ENCODE data around the gene TMEM123. TPM values are rescaled to one million over a fixed set of nuclear protein-coding genes. Genes with fewer than 3 reads are reported as not detected.

Gene TMEM123
- total and polyA plus RNA-seq, 2 of the 8 experiments (the other 6 are each of a cell fraction or from before 2014, with no cell fraction given): 75.5 to 80.1 TPM

- Histone ChIP-seq H3K4ac (replicated peaks; ENCODE audit: insufficient read length, low read depth, low read length) (no peak overlapping the region), H3K4me3 (ENCODE audit: extremely low read depth in 1 of 4, insufficient read depth in 2 of 4, low read depth in 3 of 4, low read length in 4 of 4) (no peak overlapping the region), H3K79me2 (ENCODE audit: control insufficient read depth in 1 of 2, insufficient read depth in 2 of 2, low read length in 2 of 2) (no peaks in the 10 kb centered on the region), H3K9ac (replicated peaks in 1 of 4; ENCODE audit: extremely low read depth in 1 of 4, low read depth in 3 of 4, low read length in 3 of 4) (no peak overlapping the region), H3K23ac (ENCODE audit: insufficient read length) (no peak overlapping the region), H4K8ac (ENCODE audit: extremely low read depth, insufficient read depth, low read length) (no peak overlapping the region), H3K27ac (ENCODE audit: low read depth, low read length) (no peak overlapping the region), H2BK12ac (ENCODE audit: low read depth, low read length) (no peak overlapping the region), H2BK120ac (replicated peaks; ENCODE audit: low read depth, low read length) (no peak overlapping the region), H3K56ac (replicated peaks; ENCODE audit: insufficient read length, low read depth, low read length) (no peak overlapping the region), H4K5ac (ENCODE audit: insufficient read length, low read depth, low read length) (no peak overlapping the region), H3K79me1 (ENCODE audit: low read depth, low read length) (no peaks in the 10 kb centered on the region), H2BK15ac (ENCODE audit: low read length) (no peak overlapping the region), H2BK20ac (ENCODE audit: low read length) (no peak overlapping the region), H3K4me2 (ENCODE audit: insufficient read depth in 1 of 2, low read depth in 2 of 2, low read length in 2 of 2) (no peak overlapping the region), H3K4me1 (replicated peaks in 1 of 4; ENCODE audit: control insufficient read depth in 3 of 4, insufficient read depth in 4 of 4, low read length in 3 of 4) (no peaks in the 10 kb centered on the region), H2BK5ac (ENCODE audit: low read depth, low read length) (no peak overlapping the region), H3K27me3 (replicated peaks in 1 of 4; ENCODE audit: control insufficient read depth in 3 of 4, extremely low read depth in 1 of 4, insufficient read depth in 3 of 4, low read length in 3 of 4) (no peaks in the 10 kb centered on the region), H4K91ac (replicated peaks; ENCODE audit: insufficient read length, low read length) (no peak overlapping the region), H2AFZ (ENCODE audit: low read length) (no peak overlapping the region), H3K18ac (ENCODE audit: extremely low read depth, low read length) (no peak overlapping the region), H2AK5ac (ENCODE audit: low read depth, low read length) (no peak overlapping the region), H3K36me3 (ENCODE audit: control insufficient read depth in 2 of 4, insufficient read depth in 4 of 4, low read length in 3 of 4) (no peaks in the 10 kb centered on the region), H4K20me1 (replicated peaks in 1 of 2; ENCODE audit: control insufficient read depth in 1 of 2, insufficient read depth in 2 of 2, low read length in 2 of 2) (no peaks in the 10 kb centered on the region), H3K9me3 (ENCODE audit: insufficient read depth in 2 of 2, low read depth in 1 of 2, low read length in 1 of 2) (no peaks in the 10 kb centered on the region), H3K23me2 (ENCODE audit: low read depth, low read length) (no peaks in the 10 kb centered on the region), H3K14ac (ENCODE audit: insufficient read length) (no peak overlapping the region)
- ChIA-PET POLR2A (ENCODE audit: partially characterized antibody) (no interaction called here), CTCF (ENCODE audit: partially characterized antibody) (no interaction called here)
- DNase-seq (ENCODE audit: low read depth in 1 of 2, low spot score in 2 of 2): no peak
- 90% methylated on average over 3 of the region's 3 CpGs; no CpG with 5 or more reads in 1 of the 2 experiments for WGBS, 2 experiments (ENCODE audit: extremely low coverage in 1 of 2, insufficient coverage in 1 of 2, insufficient read length in 1 of 2, insufficient replicate concordance in 2 of 2, low coverage in 1 of 2, low lambda C conversion rate in 2 of 2, missing lambda C conversion rate in 1 of 2)
- no peak for FAIRE-seq
- TF ChIP-seq SAP30 (IDR thresholded peaks at IDR 0.05; ENCODE audit: insufficient read depth, insufficient replicate concordance, low read length) (no peak), BRCA1 (IDR thresholded peaks at IDR 0.05; ENCODE audit: low read depth, low read length) (no peak), SP2 (IDR thresholded peaks at IDR 0.05; ENCODE audit: low read length) (no peak), EGR1 (IDR thresholded peaks at IDR 0.05; ENCODE audit: borderline replicate concordance, low read depth, low read length) (no peak), BACH1 (IDR thresholded peaks at IDR 0.05; ENCODE audit: low read length) (no peak), RNF2 (IDR thresholded peaks at IDR 0.05; ENCODE audit: borderline replicate concordance, low read depth, low read length, missing control alignments, poor library complexity, severe bottlenecking) (no peak), JUN (IDR thresholded peaks at IDR 0.05; ENCODE audit: low read depth, low read length) (no peak), SP4 (IDR thresholded peaks at IDR 0.05; ENCODE audit: low read length) (no peak), ATF2 (IDR thresholded peaks at IDR 0.05; ENCODE audit: low read length) (no peak), POLR2AphosphoS5 (IDR thresholded peaks at IDR 0.05; ENCODE audit: low read depth, low read length) (no peak), CEBPB (IDR thresholded peaks at IDR 0.05; ENCODE audit: low read depth, low read length) (no peak), YY1 (IDR thresholded peaks at IDR 0.05; ENCODE audit: low read depth, low read length) (no peak)
- TF ChIP-seq, protein P1, sequence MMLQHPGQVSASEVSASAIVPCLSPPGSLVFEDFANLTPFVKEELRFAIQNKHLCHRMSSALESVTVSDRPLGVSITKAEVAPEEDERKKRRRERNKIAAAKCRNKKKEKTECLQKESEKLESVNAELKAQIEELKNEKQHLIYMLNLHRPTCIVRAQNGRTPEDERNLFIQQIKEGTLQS (IDR thresholded peaks at IDR 0.05; ENCODE audit: insufficient read depth, low read depth, low read length): no peak
These were observed 17.7 kb upstream of the TMEM123 start for GRCh38 chr11:102470251-102470650.
